K562 (cell line): ENCODE data around the gene TNPO3. TPM values are rescaled to one million over a fixed set of nuclear protein-coding genes. Genes with fewer than 3 reads are reported as not detected.

Experiments used
- ARID3A ChIP-seq: IDR thresholded peaks from 2 replicates; pipeline ENCODE4 v1.6.1; 2012; ENCODE audit warnings: low read depth, low read length, improper control_type of control experiment, borderline replicate concordance
- HMBOX1 ChIP-seq: sonication (generic); IDR thresholded peaks from 2 replicates; pipeline ENCODE4 v1.6.1; 2016
- HMG20B ChIP-seq: fragments of 250-450 bp; sonication (Bioruptor Pico); IDR thresholded peaks from 2 replicates; pipeline ENCODE4 v1.5.0; 2021; ENCODE audit warnings: mild to moderate bottlenecking
- MEF2D ChIP-seq: conservative IDR thresholded peaks from 2 replicates; pipeline ENCODE4 v1.6.1; 2016; ENCODE audit warnings: low read depth, missing genetic modification characterization, missing compliant biosample characterization
- NCOA4 ChIP-seq: fragments of 450-650 bp; IDR thresholded peaks from 2 replicates; pipeline ENCODE4 v1.6.1; 2018; ENCODE audit warnings: mild to moderate bottlenecking; ENCODE audit not compliant: partially characterized antibody
- NEUROD1 ChIP-seq: fragments of 150-350 bp; IDR thresholded peaks from 2 replicates; pipeline ENCODE4 v1.6.1; 2014; ENCODE audit warnings: borderline replicate concordance, low read length, low read depth; ENCODE audit not compliant: partially characterized antibody
- NFYB ChIP-seq: IDR thresholded peaks from 2 replicates; pipeline ENCODE4 v1.6.1; 2011; ENCODE audit warnings: mild to moderate bottlenecking, moderate library complexity; ENCODE audit not compliant: insufficient read length; ENCODE audit errors: extremely low read depth
- PHF20 ChIP-seq: fragments of 450-650 bp; IDR thresholded peaks from 2 replicates; pipeline ENCODE4 v1.6.1; 2018; ENCODE audit not compliant: partially characterized antibody
- SMAD3 ChIP-seq: fragments of 450-650 bp; formaldehyde crosslinking; conservative IDR thresholded peaks from 2 replicates; pipeline ENCODE4 v1.4.0; 2020; ENCODE audit warnings: mild to moderate bottlenecking
- TFE3 ChIP-seq: fragments of 450-650 bp; formaldehyde crosslinking; IDR thresholded peaks from 2 replicates; pipeline ENCODE4 v1.4.0; 2020; ENCODE audit warnings: mild to moderate bottlenecking, mixed read lengths
- USF2 ChIP-seq: sonication (generic); formaldehyde crosslinking; IDR thresholded peaks from 2 replicates; pipeline ENCODE4 v1.5.0; 2020; ENCODE audit warnings: missing genetic modification reagents
- ZBTB49 ChIP-seq: sonication (generic); formaldehyde crosslinking; IDR thresholded peaks from 2 replicates; pipeline ENCODE4 v1.8.0; 2022; ENCODE audit warnings: missing genetic modification reagents, mild to moderate bottlenecking, borderline replicate concordance
- ZNF143 ChIP-seq: sonication (generic); formaldehyde crosslinking; IDR thresholded peaks from 2 replicates; pipeline ENCODE4 v1.9.0; 2022; ENCODE audit warnings: mild to moderate bottlenecking, missing genetic modification reagents
- ZNF518B ChIP-seq: fragments of 250-450 bp; sonication (Bioruptor Pico); IDR thresholded peaks from 2 replicates; pipeline ENCODE4 v1.5.0; 2021; ENCODE audit warnings: mild to moderate bottlenecking, moderate library complexity
- ZNF717 ChIP-seq: fragments of 250-450 bp; sonication (Bioruptor Pico); IDR thresholded peaks from 2 replicates; pipeline ENCODE4 v1.5.0; 2021
- polyA plus RNA-seq, 8 experiments: library from polyadenylated mRNA; depleted of rRNA in 4 of 8; stranded (reverse) in 5 of 8; unstranded in 3 of 8; fragments of >200 nt; fragmentation: Nextera tagmentation in 2 of 8; fragmentation: Illumina TruSeq in 1 of 8; extraction: Ambion mirVana in 2 of 8; extraction: Trizol in 1 of 8; gene quantifications; 2 replicates each; pipeline versions ENCODE4 v1.2.1 to v1.2.3, GENCODE V29; 2011 to 2014; ENCODE audit warnings: inconsistent platforms in 1 of 8, missing spikeins in 1 of 8
- total RNA-seq, 7 experiments: library from RNA; depleted of rRNA in 6 of 7; stranded (reverse); fragments of >200 nt in 6 of 7; fragmentation: Illumina TruSeq in 2 of 7; extraction: Trizol in 2 of 7; gene quantifications; 2 replicates each; pipeline versions ENCODE4 v1.2.1 to v1.2.3, GENCODE V29; 2011 to 2021; ENCODE audit warnings: low replicate concordance in 1 of 7

Gene TNPO3
- total and polyA plus RNA-seq, 9 of the 15 experiments (the other 6 are each of a cell fraction or from before 2014, with no cell fraction given), result 35.8 to 125 (median 110) TPM

GRCh38 chr7:129066290-129067131 lies 11.6 kb upstream of the TNPO3 start (continued):
- TF ChIP-seq ZBTB49 (CRISPR knock-in tag) (peak; percentile 62; the same call in 1 of the 2 replicates), HMBOX1 (no peak), MEF2D (peak; percentile 42; the same call in 1 of the 2 replicates), ZNF717 (CRISPR knock-in tag) (no peak), NEUROD1 (peak; percentile 24), ZNF143 (CRISPR knock-in tag) (no peak), USF2 (CRISPR knock-in tag) (no peak), HMG20B (no peak), NCOA4 (no peak), PHF20 (no peak), TFE3 (CRISPR knock-in tag) (no peak), SMAD3 (CRISPR knock-in tag) (peak; percentile 66), ZNF518B (CRISPR knock-in tag) (no peak), ARID3A (peak; percentile 83), NFYB (no peak)
